GM21390 (cell line): ENCODE results near the gene RAPGEF2.
"Not testable (repeated sequence)": the region's sequence is repeated elsewhere in the genome, so short reads cannot be mapped to it uniquely, and the experiment has no call there.

ENCODE experiments used
- ATAC-seq: cut with Tn5 transposase; IDR thresholded peaks from one replicate; pipeline ENCODE4 v1.9.1; 2021; ENCODE audit not compliant: unreplicated experiment

The RAPGEF2 gene

GRCh38 chr4:159158083-159158617 is 55.3 kb downstream of the RAPGEF2 start:
- ATAC-seq, result no peak

GRCh38 chr4:159158985-159159384 is 56.1 kb downstream of the RAPGEF2 start:
- ATAC-seq, result no peak

GRCh38 chr4:159159611-159160010 is 56.7 kb downstream of the RAPGEF2 start:
- ATAC-seq, result no peak

GRCh38 chr4:159160242-159160641 is 57.4 kb downstream of the RAPGEF2 start:
- no peak for ATAC-seq

GRCh38 chr4:159161436-159161835 is 58.6 kb downstream of the RAPGEF2 start:
- not testable (repeated sequence) for ATAC-seq

- ATAC-seq, result no peak
Observed at GRCh38 chr4:159162576-159162975, 59.7 kb downstream of the RAPGEF2 start.

GRCh38 chr4:159163521-159163920 is 60.6 kb downstream of the RAPGEF2 start:
- ATAC-seq, result no peak

- ATAC-seq, result peak; percentile 74
Observed at GRCh38 chr4:159169404-159170302, 66.8 kb downstream of the RAPGEF2 start.

- ATAC-seq, result no peak
Observed at GRCh38 chr4:159171287-159171686, 68.4 kb downstream of the RAPGEF2 start.

GRCh38 chr4:159173886-159174285 is 71.0 kb downstream of the RAPGEF2 start:
- no peak for ATAC-seq

GRCh38 chr4:159174645-159175084 is 71.8 kb downstream of the RAPGEF2 start:
- no peak for ATAC-seq

GRCh38 chr4:159175085-159175988 is 72.5 kb downstream of the RAPGEF2 start:
- ATAC-seq, result peak; percentile 47

GRCh38 chr4:159175989-159176375 is 73.1 kb downstream of the RAPGEF2 start:
- ATAC-seq, result no peak

GRCh38 chr4:159177265-159178150 is 74.6 kb downstream of the RAPGEF2 start:
- peak; percentile 40 for ATAC-seq

GRCh38 chr4:159178151-159178546 is 75.3 kb downstream of the RAPGEF2 start:
- no peak for ATAC-seq

- ATAC-seq, result no peak
Observed at GRCh38 chr4:159178979-159179969, 76.4 kb downstream of the RAPGEF2 start.

- ATAC-seq, result not testable (repeated sequence)
Observed at GRCh38 chr4:159183885-159184605, 81.2 kb downstream of the RAPGEF2 start.

GRCh38 chr4:159185591-159186023 is 82.7 kb downstream of the RAPGEF2 start:
- ATAC-seq, result no peak
